ENCODE results near the gene ABCA6. TPM values are rescaled to one million over a fixed set of nuclear protein-coding genes. Genes with fewer than 3 reads are reported as not detected.

ABCA6 gene
- total RNA-seq, 1 donor from 2014 or later, result 2.2 TPM

GRCh38 chr17:69143683-69144231, 2.1 kb upstream of the ABCA6 start:
- no peak for DNase-seq (ENCODE audit: low read depth in 2 of 2)

GRCh38 chr17:69143151-69143550, 1.5 kb upstream of the ABCA6 start:
- no peak for DNase-seq (ENCODE audit: low read depth in 2 of 2)

GRCh38 chr17:69142175-69142802, 594 bp upstream of the ABCA6 start:
- peak; percentile 27 to 53 for DNase-seq (ENCODE audit: low read depth in 2 of 2)

GRCh38 chr17:69134112-69134511, 7.6 kb downstream of the ABCA6 start:
- DNase-seq (ENCODE audit: low read depth in 2 of 2), result no peak

- DNase-seq (ENCODE audit: low read depth in 2 of 2), result no peak
These were observed 10.9 kb downstream of the ABCA6 start for GRCh38 chr17:69130627-69131296.

GRCh38 chr17:69123626-69124025, 18.1 kb downstream of the ABCA6 start:
- no peak for DNase-seq (ENCODE audit: low read depth in 2 of 2)

- no peak for DNase-seq (ENCODE audit: low read depth in 2 of 2)
These were observed 19.6 kb downstream of the ABCA6 start for GRCh38 chr17:69122065-69122464.

- DNase-seq (ENCODE audit: low read depth in 2 of 2), result peak in 1 of 2 donors; percentile 2
These were observed 23.6 kb downstream of the ABCA6 start for GRCh38 chr17:69117855-69118784.

GRCh38 chr17:69111794-69112193, 29.9 kb downstream of the ABCA6 start:
- peak in 1 of 2 donors; percentile 7 for DNase-seq (ENCODE audit: low read depth in 2 of 2)

- no peak for DNase-seq (ENCODE audit: low read depth in 2 of 2)
These were observed 35.6 kb downstream of the ABCA6 start for GRCh38 chr17:69105907-69106730.

GRCh38 chr17:69103557-69104233, 38.0 kb downstream of the ABCA6 start:
- no peak for DNase-seq (ENCODE audit: low read depth in 2 of 2)

GRCh38 chr17:69098625-69099024, 43.1 kb downstream of the ABCA6 start:
- DNase-seq (ENCODE audit: low read depth in 2 of 2), result no peak

GRCh38 chr17:69096541-69096940, 45.2 kb downstream of the ABCA6 start:
- DNase-seq (ENCODE audit: low read depth in 2 of 2), result no peak

GRCh38 chr17:69093995-69094394, 47.7 kb downstream of the ABCA6 start:
- DNase-seq (ENCODE audit: low read depth in 2 of 2), result no peak

GRCh38 chr17:69093279-69093789, 48.4 kb downstream of the ABCA6 start:
- peak in 1 of 2 donors; percentile 49 for DNase-seq (ENCODE audit: low read depth in 2 of 2)

GRCh38 chr17:69090365-69090764, 51.3 kb downstream of the ABCA6 start:
- no peak for DNase-seq (ENCODE audit: low read depth in 2 of 2)

- DNase-seq (ENCODE audit: low read depth in 2 of 2), result no peak
These were observed 53.0 kb downstream of the ABCA6 start for GRCh38 chr17:69088643-69089200.

- no peak for DNase-seq (ENCODE audit: low read depth in 2 of 2)
These were observed 55.1 kb downstream of the ABCA6 start for GRCh38 chr17:69086641-69087040.

GRCh38 chr17:69084911-69085310, 56.8 kb downstream of the ABCA6 start:
- DNase-seq (ENCODE audit: low read depth in 2 of 2), result no peak

- DNase-seq (ENCODE audit: low read depth in 2 of 2), result no peak
These were observed 59.0 kb downstream of the ABCA6 start for GRCh38 chr17:69082696-69083095.
